AG10803 (cell line): Measurements from ENCODE around the gene TEX13D.

Source experiments
- DNase-seq: peaks from one replicate; pipeline ENCODE4 v3.0.0; 2010; ENCODE audit warnings: low read depth
- H3K4me3 ChIP-seq: 2 replicates; pipeline ENCODE4 v1.5.1; 2011; ENCODE audit warnings: mild to moderate bottlenecking, low read length, control low read depth
- TF ChIP-seq, protein P1 (sequence below): conservative IDR thresholded peaks from 2 replicates; pipeline ENCODE4 v1.5.1; 2011; ENCODE audit warnings: mild to moderate bottlenecking, low read length, control low read depth, inconsistent platforms

The TEX13D gene

DNA sequence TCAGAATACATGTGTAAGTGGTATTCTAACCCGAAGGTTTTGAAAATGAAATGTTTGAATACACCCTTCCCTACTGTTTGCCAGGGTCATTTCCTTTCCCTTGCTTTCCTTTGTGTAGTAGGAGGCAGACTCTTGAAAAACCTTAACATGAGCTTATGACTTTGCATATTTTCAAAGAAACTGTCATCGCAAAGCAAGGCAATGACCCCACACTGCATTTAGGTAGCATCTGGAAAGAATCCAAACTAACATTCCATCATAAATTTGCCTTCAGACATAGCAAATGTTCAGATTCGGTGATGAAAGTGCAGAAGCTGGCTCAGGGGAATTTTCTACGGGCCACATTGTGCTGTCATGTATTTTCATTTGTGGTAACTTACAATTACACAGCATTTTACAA lies 46.2 kb downstream of the TEX13D start:
- H3K4me3 ChIP-seq: no peak overlapping the region
- TF ChIP-seq, protein P1, sequence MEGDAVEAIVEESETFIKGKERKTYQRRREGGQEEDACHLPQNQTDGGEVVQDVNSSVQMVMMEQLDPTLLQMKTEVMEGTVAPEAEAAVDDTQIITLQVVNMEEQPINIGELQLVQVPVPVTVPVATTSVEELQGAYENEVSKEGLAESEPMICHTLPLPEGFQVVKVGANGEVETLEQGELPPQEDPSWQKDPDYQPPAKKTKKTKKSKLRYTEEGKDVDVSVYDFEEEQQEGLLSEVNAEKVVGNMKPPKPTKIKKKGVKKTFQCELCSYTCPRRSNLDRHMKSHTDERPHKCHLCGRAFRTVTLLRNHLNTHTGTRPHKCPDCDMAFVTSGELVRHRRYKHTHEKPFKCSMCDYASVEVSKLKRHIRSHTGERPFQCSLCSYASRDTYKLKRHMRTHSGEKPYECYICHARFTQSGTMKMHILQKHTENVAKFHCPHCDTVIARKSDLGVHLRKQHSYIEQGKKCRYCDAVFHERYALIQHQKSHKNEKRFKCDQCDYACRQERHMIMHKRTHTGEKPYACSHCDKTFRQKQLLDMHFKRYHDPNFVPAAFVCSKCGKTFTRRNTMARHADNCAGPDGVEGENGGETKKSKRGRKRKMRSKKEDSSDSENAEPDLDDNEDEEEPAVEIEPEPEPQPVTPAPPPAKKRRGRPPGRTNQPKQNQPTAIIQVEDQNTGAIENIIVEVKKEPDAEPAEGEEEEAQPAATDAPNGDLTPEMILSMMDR: no peak
- no peak for DNase-seq

DNA sequence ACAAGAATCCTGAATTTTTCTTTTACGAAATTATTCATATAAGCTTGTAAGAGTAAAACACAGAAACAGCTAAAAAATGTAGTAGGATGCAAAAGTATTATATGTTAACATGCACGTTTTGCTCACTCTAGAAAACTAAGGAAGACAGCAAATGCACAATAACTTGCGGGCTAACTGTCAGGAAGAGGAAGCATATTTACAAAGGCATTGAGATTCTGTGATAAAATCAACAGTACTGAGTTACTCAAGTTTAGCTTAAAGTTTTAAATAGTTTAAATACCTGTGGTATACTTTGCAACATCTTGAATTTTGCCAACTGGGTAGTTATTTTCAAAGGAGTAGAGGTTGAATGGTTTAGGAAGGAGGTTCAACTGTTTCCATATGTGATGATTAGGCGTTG lies 50.9 kb downstream of the TEX13D start:
- no peak overlapping the region for H3K4me3 ChIP-seq
- TF ChIP-seq, protein P1: no peak
- DNase-seq: peak; percentile 2

DNA sequence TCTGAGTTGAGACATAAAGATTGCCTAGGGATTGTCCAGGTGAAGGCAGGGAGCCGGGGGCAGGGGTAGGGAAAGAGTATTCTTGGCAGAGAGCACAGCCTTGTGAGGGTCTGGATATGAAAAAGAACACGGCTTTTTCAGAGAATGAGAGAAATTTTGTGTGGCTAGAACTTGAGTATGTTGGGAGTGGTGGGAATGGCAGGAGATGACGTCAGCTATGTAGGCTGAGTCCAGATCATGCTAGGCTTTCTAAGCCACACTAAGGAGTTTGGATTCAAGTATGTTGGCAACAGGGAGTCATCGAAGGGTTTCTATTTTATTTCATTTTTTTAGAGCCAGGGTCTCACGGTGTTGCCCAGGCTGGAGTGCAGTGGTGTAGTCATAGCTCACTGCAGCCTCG lies 53.9 kb downstream of the TEX13D start:
- no peak overlapping the region for H3K4me3 ChIP-seq
- DNase-seq: no peak
- TF ChIP-seq, protein P1: no peak
